Measurements from ENCODE around the gene ADAMTS6.

- TF ChIP-seq, protein P1, sequence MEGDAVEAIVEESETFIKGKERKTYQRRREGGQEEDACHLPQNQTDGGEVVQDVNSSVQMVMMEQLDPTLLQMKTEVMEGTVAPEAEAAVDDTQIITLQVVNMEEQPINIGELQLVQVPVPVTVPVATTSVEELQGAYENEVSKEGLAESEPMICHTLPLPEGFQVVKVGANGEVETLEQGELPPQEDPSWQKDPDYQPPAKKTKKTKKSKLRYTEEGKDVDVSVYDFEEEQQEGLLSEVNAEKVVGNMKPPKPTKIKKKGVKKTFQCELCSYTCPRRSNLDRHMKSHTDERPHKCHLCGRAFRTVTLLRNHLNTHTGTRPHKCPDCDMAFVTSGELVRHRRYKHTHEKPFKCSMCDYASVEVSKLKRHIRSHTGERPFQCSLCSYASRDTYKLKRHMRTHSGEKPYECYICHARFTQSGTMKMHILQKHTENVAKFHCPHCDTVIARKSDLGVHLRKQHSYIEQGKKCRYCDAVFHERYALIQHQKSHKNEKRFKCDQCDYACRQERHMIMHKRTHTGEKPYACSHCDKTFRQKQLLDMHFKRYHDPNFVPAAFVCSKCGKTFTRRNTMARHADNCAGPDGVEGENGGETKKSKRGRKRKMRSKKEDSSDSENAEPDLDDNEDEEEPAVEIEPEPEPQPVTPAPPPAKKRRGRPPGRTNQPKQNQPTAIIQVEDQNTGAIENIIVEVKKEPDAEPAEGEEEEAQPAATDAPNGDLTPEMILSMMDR (IDR thresholded peaks at IDR 0.05) = peak in 1 of 4 experiments; percentile 40
- no peak for TF ChIP-seq EP300 (IDR thresholded peaks at IDR 0.05)
- no peak for TF ChIP-seq POLR2A (IDR thresholded peaks at IDR 0.05)
These were observed 354.4 kb downstream of the ADAMTS6 start for GRCh38 chr5:65127161-65127901.
